ENCODE measurements around the gene CD1E.
"Not testable (repeated sequence)": the region's sequence is repeated elsewhere in the genome, so short reads cannot be mapped to it uniquely, and the experiment has no call there.

The CD1E gene

GRCh38 chr1:158353303-158354075 is at the start of gene CD1E:
Gene CD1E (plus strand): TSS chr1:158353894. CDS start chr1:158353989, 95 bp downstream.
- DNase-seq (ENCODE audit: low spot score), result no peak

- no peak for DNase-seq (ENCODE audit: low spot score)
Observed at GRCh38 chr1:158310623-158311022, 43.1 kb upstream of the CD1E start.

- DNase-seq (ENCODE audit: low spot score), result no peak
Observed at GRCh38 chr1:158311066-158311465, 42.6 kb upstream of the CD1E start.

GRCh38 chr1:158323866-158324265 is 29.8 kb upstream of the CD1E start:
- no peak for DNase-seq (ENCODE audit: low spot score)

- DNase-seq (ENCODE audit: low spot score), result no peak
Observed at GRCh38 chr1:158324395-158324794, 29.3 kb upstream of the CD1E start.

GRCh38 chr1:158327481-158327880 is 26.2 kb upstream of the CD1E start:
- no peak for DNase-seq (ENCODE audit: low spot score)

GRCh38 chr1:158328426-158328825 is 25.3 kb upstream of the CD1E start:
- no peak for DNase-seq (ENCODE audit: low spot score)

GRCh38 chr1:158329300-158329699 is 24.4 kb upstream of the CD1E start:
- DNase-seq (ENCODE audit: low spot score), result no peak

GRCh38 chr1:158329733-158330132 is 24.0 kb upstream of the CD1E start:
- no peak for DNase-seq (ENCODE audit: low spot score)

GRCh38 chr1:158330391-158331105 is 23.1 kb upstream of the CD1E start:
- no peak for DNase-seq (ENCODE audit: low spot score)

- DNase-seq (ENCODE audit: low spot score), result no peak
Observed at GRCh38 chr1:158331106-158331425, 22.6 kb upstream of the CD1E start.

GRCh38 chr1:158331481-158332150 is 22.1 kb upstream of the CD1E start, which contains the start of gene CD1B:
Gene CD1B (minus strand): TSS chr1:158331531. CDS start chr1:158331423, 108 bp downstream.
- DNase-seq (ENCODE audit: low spot score), result no peak

GRCh38 chr1:158333405-158334155 is 20.1 kb upstream of the CD1E start:
- DNase-seq (ENCODE audit: low spot score), result no peak

- DNase-seq (ENCODE audit: low spot score), result no peak
Observed at GRCh38 chr1:158334526-158335212, 19.0 kb upstream of the CD1E start.

GRCh38 chr1:158335213-158335532 is 18.5 kb upstream of the CD1E start:
- no peak for DNase-seq (ENCODE audit: low spot score)

- DNase-seq (ENCODE audit: low spot score), result not testable (repeated sequence)
Observed at GRCh38 chr1:158336413-158336812, 17.3 kb upstream of the CD1E start.

- not testable (repeated sequence) for DNase-seq (ENCODE audit: low spot score)
Observed at GRCh38 chr1:158348946-158349345, 4.7 kb upstream of the CD1E start.

- DNase-seq (ENCODE audit: low spot score), result no peak
Observed at GRCh38 chr1:158354255-158354654, 561 bp downstream of the CD1E start.

- DNase-seq (ENCODE audit: low spot score), result no peak
Observed at GRCh38 chr1:158355773-158356285, 2.1 kb downstream of the CD1E start.

GRCh38 chr1:158356616-158357015 is 2.9 kb downstream of the CD1E start:
- no peak for DNase-seq (ENCODE audit: low spot score)

- DNase-seq (ENCODE audit: low spot score), result no peak
Observed at GRCh38 chr1:158357441-158357840, 3.7 kb downstream of the CD1E start.

GRCh38 chr1:158362482-158362881 is 8.8 kb downstream of the CD1E start:
- no peak for DNase-seq (ENCODE audit: low spot score)
